Astrocyte of the hippocampus (primary cell): ENCODE data around the gene LARGE1.

ENCODE experiments used
- DNase-seq: peaks from one replicate; pipeline ENCODE4 v3.0.0; 2011; ENCODE audit warnings: low read depth, low spot score

The LARGE1 gene

GRCh38 chr22:33260498-33260897 lies 659.8 kb downstream of the LARGE1 start:
- no peak for DNase-seq

- DNase-seq, result no peak
Observed at GRCh38 chr22:33255791-33256190, 664.5 kb downstream of the LARGE1 start.

DNA sequence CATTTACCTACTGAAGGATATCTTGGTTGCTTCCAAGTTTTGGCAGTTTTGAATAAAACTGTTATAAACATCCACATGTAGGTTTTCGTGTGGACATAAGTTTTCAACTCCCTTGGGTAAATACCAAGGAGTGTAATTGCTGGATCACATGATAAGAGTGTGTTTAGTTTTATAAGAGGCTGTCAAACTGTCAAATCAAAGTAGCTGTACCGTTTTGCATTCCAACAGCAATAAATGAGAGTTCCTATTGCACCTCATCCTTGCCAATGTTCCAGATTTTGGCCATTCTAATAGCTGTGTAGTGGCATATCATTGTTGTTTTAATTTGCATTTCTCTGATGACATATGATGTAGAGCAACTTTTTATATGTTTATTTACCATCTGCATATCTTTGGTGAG lies 671.3 kb downstream of the LARGE1 start:
- DNase-seq, result no peak

DNA sequence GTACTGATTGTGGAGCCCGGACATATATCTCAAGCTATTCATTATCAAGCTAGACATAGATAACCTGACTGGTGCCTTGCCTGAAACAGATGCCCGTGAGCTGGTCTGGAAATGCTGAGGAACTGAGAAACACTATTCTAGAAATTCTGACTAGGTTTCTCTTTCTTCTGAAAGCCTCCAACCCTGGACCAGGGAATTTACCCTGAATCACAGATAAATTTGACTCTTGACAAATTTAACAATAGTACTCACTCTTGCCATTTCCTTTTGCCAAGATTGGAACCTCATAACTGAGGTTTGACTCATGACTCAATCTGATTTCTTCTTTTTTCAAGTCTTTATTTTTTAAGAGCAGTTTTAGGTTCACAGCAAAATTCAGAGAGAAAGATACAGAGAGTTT lies 672.5 kb downstream of the LARGE1 start:
- no peak for DNase-seq

DNA sequence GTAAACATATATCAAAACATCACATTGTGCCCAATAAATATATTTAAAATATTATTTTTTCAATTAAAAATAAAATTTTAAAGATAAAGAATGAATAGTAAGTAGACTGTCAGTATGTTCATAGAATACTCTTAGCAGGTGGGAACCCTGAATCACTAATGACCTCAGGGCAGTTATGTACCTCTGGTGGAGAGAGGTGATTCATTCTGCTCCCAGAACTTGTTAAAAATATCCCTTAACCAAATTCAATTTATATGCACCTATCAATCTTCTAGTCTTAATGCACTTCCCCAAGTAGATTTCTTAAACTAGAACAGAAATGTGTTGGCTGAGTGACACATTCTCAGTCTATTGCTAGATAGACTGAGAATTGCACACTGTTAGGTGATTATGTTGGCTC lies 678.2 kb downstream of the LARGE1 start:
- DNase-seq, result no peak

- no peak for DNase-seq
Observed at GRCh38 chr22:33240888-33241475, 679.3 kb downstream of the LARGE1 start.

- no peak for DNase-seq
Observed at GRCh38 chr22:33232071-33232470, 688.2 kb downstream of the LARGE1 start.

GRCh38 chr22:33227791-33228190 lies 692.5 kb downstream of the LARGE1 start:
- DNase-seq, result no peak

- DNase-seq, result no peak
Observed at GRCh38 chr22:33224841-33225240, 695.4 kb downstream of the LARGE1 start.
